Mesenchymal stem cell (in vitro differentiated cells and primary cell): ENCODE measurements around the gene PANK1.
A peak's percentile ranks its signal among the peaks of the same experiment; 100 is the strongest.

Experiments used
- DNase-seq: peaks from one replicate; pipeline ENCODE4 v3.0.0-alpha.2; 2013
- H2AFZ ChIP-seq: one replicate; pipeline ENCODE4 v1.6.1; 2013; ENCODE audit warnings: low read depth, mild to moderate bottlenecking, control low read depth, inconsistent platforms, low read length, moderate library complexity
- H2AK5ac ChIP-seq: 2 replicates; pipeline ENCODE4 v1.6.1; 2013; ENCODE audit warnings: low read length, moderate library complexity, mild to moderate bottlenecking, inconsistent platforms; ENCODE audit not compliant: severe bottlenecking
- H2BK120ac ChIP-seq: one replicate; pipeline ENCODE4 v1.6.1; 2013; ENCODE audit warnings: low read depth, mild to moderate bottlenecking, inconsistent platforms, low read length, moderate library complexity
- H2BK12ac ChIP-seq, 2 experiments: one replicate each; pipeline ENCODE4 v1.6.1; 2013; ENCODE audit warnings: inconsistent platforms in 2 of 2, low read length in 2 of 2, mild to moderate bottlenecking in 2 of 2, moderate library complexity in 2 of 2, control low read depth in 1 of 2
- H2BK15ac ChIP-seq: one replicate; pipeline ENCODE4 v1.6.1; 2013; ENCODE audit warnings: mild to moderate bottlenecking, low read depth, inconsistent platforms; ENCODE audit not compliant: poor library complexity, severe bottlenecking
- H2BK5ac ChIP-seq: 2 replicates; pipeline ENCODE4 v1.6.1; 2013; ENCODE audit warnings: low read depth, mild to moderate bottlenecking, low read length, control low read depth, inconsistent platforms; ENCODE audit not compliant: poor library complexity, severe bottlenecking
- H3K14ac ChIP-seq, 2 experiments: one replicate each; pipeline ENCODE4 v1.6.1; 2013; ENCODE audit warnings: inconsistent platforms in 2 of 2, low read length in 2 of 2, control low read depth in 1 of 2, mild to moderate bottlenecking in 1 of 2, moderate library complexity in 1 of 2
- H3K18ac ChIP-seq, 2 experiments: one replicate each; pipeline ENCODE4 v1.6.1; 2013; ENCODE audit warnings: inconsistent platforms in 2 of 2, low read length in 2 of 2, control low read depth in 1 of 2, low read depth in 1 of 2, mild to moderate bottlenecking in 1 of 2
- H3K23ac ChIP-seq, 2 experiments: one replicate each; pipeline ENCODE4 v1.6.1; 2013; ENCODE audit warnings: inconsistent platforms in 2 of 2, low read length in 2 of 2, mild to moderate bottlenecking in 2 of 2, moderate library complexity in 2 of 2, control low read depth in 1 of 2
- H3K27ac ChIP-seq: 2 replicates; pipeline ENCODE4 v1.5.1; 2013; ENCODE audit warnings: mild to moderate bottlenecking, moderate library complexity, low read length, control low read depth, inconsistent platforms; ENCODE audit not compliant: poor library complexity, severe bottlenecking
- H3K27me3 ChIP-seq, 2 experiments: 2 replicates each; pipeline versions ENCODE4 v1.6.1 to v1.7.0; 2013; ENCODE audit warnings: low read length in 2 of 2, mild to moderate bottlenecking in 2 of 2, moderate library complexity in 2 of 2, control low read depth in 1 of 2, inconsistent platforms in 1 of 2; ENCODE audit not compliant: control insufficient read depth in 1 of 2, insufficient read depth in 1 of 2
- H3K36me3 ChIP-seq, 2 experiments: 2 replicates each; pipeline versions ENCODE4 v1.6.1 to v1.7.0; 2013; ENCODE audit warnings: low read length in 2 of 2, control low read depth in 1 of 2, inconsistent platforms in 1 of 2, low read depth in 1 of 2, mild to moderate bottlenecking in 1 of 2; ENCODE audit not compliant: insufficient read depth in 2 of 2, control insufficient read depth in 1 of 2
- H3K4ac ChIP-seq, 2 experiments: one replicate each; pipeline ENCODE4 v1.6.1; 2013; ENCODE audit warnings: inconsistent platforms in 2 of 2, low read length in 2 of 2, mild to moderate bottlenecking in 2 of 2, moderate library complexity in 2 of 2, control low read depth in 1 of 2, low read depth in 1 of 2
- H3K4me1 ChIP-seq: 2 replicates; pipeline ENCODE4 v1.6.1; 2013; ENCODE audit warnings: low read depth, low read length, control low read depth; ENCODE audit not compliant: control insufficient read depth, insufficient read depth
- H3K4me2 ChIP-seq: 2 replicates; pipeline ENCODE4 v1.6.1; 2013; ENCODE audit warnings: low read length, mild to moderate bottlenecking, inconsistent platforms; ENCODE audit not compliant: poor library complexity, severe bottlenecking
- H3K4me3 ChIP-seq, 2 experiments: 2 replicates each; pipeline versions ENCODE4 v1.5.1 to v1.7.0; 2013; ENCODE audit warnings: low read length in 2 of 2, mild to moderate bottlenecking in 2 of 2, control low read depth in 1 of 2, low read depth in 1 of 2; ENCODE audit not compliant: insufficient read depth in 1 of 2
- H3K79me1 ChIP-seq: replicated peaks from 2 replicates; pipeline ENCODE4 v1.6.1; 2013; ENCODE audit warnings: mild to moderate bottlenecking, control low read depth, low read length, inconsistent platforms; ENCODE audit not compliant: poor library complexity, severe bottlenecking
- H3K9ac ChIP-seq: 2 replicates; pipeline ENCODE4 v1.7.0; 2013; ENCODE audit warnings: mild to moderate bottlenecking, low read length, moderate library complexity
- H3K9me3 ChIP-seq: 2 replicates; pipeline ENCODE4 v1.7.0; 2013; ENCODE audit warnings: mild to moderate bottlenecking, low read length; ENCODE audit not compliant: control insufficient read depth
- H4K8ac ChIP-seq: one replicate; pipeline ENCODE4 v1.6.1; 2013; ENCODE audit warnings: inconsistent platforms, mild to moderate bottlenecking, low read length, moderate library complexity
- H4K91ac ChIP-seq: one replicate; pipeline ENCODE4 v1.6.1; 2013; ENCODE audit warnings: mild to moderate bottlenecking, low read length, inconsistent platforms
- WGBS: methylation state at CpG from one replicate; pipeline ENCODE4 v1.1.7; 2013; ENCODE audit warnings: mixed read lengths; 5-methylcytosine and 5-hydroxymethylcytosine counted together

The PANK1 gene

GRCh38 chr10:89582022-89582421, 63.0 kb downstream of the PANK1 start:
- Histone ChIP-seq H3K36me3 (no peaks in the 10 kb centered on the region), H3K4me3 (no peak overlapping the region), H2AFZ (no peak overlapping the region), H4K91ac (no peak overlapping the region), H3K4ac (no peak overlapping the region), H3K23ac (no peak overlapping the region), H3K27ac (no peak overlapping the region), H2BK5ac (no peak overlapping the region), H4K8ac (no peak overlapping the region), H3K9ac (no peak overlapping the region), H3K9me3 (no peaks in the 10 kb centered on the region), H3K27me3 (no peaks in the 10 kb centered on the region), H2BK12ac (no peak overlapping the region), H3K4me2 (no peak overlapping the region), H3K79me1 (no peaks in the 10 kb centered on the region), H2AK5ac (no peak overlapping the region), H3K18ac (no peak overlapping the region), H2BK15ac (no peak overlapping the region), H3K14ac (no peak overlapping the region), H3K4me1 (no peaks in the 10 kb centered on the region), H2BK120ac (no peak overlapping the region)
- no peak for DNase-seq
- no CpG with 5 or more reads among the region's 1 CpG for WGBS

GRCh38 chr10:89580243-89580642, 64.8 kb downstream of the PANK1 start:
- Histone ChIP-seq H3K18ac (no peak overlapping the region), H3K4me2 (no peak overlapping the region), H2AFZ (no peak overlapping the region), H2BK12ac (no peak overlapping the region), H2BK5ac (no peak overlapping the region), H3K23ac (no peak overlapping the region), H3K79me1 (no peaks in the 10 kb centered on the region), H2BK15ac (no peak overlapping the region), H2AK5ac (no peak overlapping the region), H4K8ac (no peak overlapping the region), H3K27ac (no peak overlapping the region), H2BK120ac (no peak overlapping the region), H3K36me3 (no peaks in the 10 kb centered on the region), H3K4me1 (no peaks in the 10 kb centered on the region), H3K9ac (no peak overlapping the region), H3K9me3 (peaks cover 5% of the 10 kb centered on the region), H3K14ac (no peak overlapping the region), H3K27me3 (no peaks in the 10 kb centered on the region), H3K4me3 (no peak overlapping the region), H3K4ac (no peak overlapping the region), H4K91ac (no peak overlapping the region)
- 96% methylated on average over 4 of the region's 4 CpGs for WGBS
- DNase-seq: peak; percentile 32

GRCh38 chr10:89576696-89577095, 68.3 kb downstream of the PANK1 start:
- DNase-seq: no peak
- no peak overlapping the region for H3K4ac ChIP-seq
- no peak overlapping the region for H3K9ac ChIP-seq
- H3K14ac ChIP-seq: no peak overlapping the region
- no peak overlapping the region for H3K23ac ChIP-seq
- H2BK15ac ChIP-seq: no peak overlapping the region
- no peak overlapping the region for H2BK5ac ChIP-seq
- no peak overlapping the region for H2BK120ac ChIP-seq
- no peak overlapping the region for H4K8ac ChIP-seq
- no peak overlapping the region for H3K18ac ChIP-seq
- no peaks in the 10 kb centered on the region for H3K79me1 ChIP-seq
- H3K4me2 ChIP-seq: no peak overlapping the region
- H4K91ac ChIP-seq: no peak overlapping the region
- H2BK12ac ChIP-seq: no peak overlapping the region
- H3K4me1 ChIP-seq: no peaks in the 10 kb centered on the region
- no peak overlapping the region for H3K27ac ChIP-seq
- 95% methylated on average over 2 of the region's 2 CpGs for WGBS
- H3K36me3 ChIP-seq: no peaks in the 10 kb centered on the region
- H3K4me3 ChIP-seq: no peak overlapping the region
- H2AFZ ChIP-seq: no peak overlapping the region
- H3K9me3 ChIP-seq: peaks cover 5% of the 10 kb centered on the region
- no peak overlapping the region for H2AK5ac ChIP-seq
- no peaks in the 10 kb centered on the region for H3K27me3 ChIP-seq

- no peak overlapping the region for H3K4ac ChIP-seq
- peaks cover 5% of the 10 kb centered on the region for H3K9me3 ChIP-seq
- H3K23ac ChIP-seq: no peak overlapping the region
- no peak overlapping the region for H4K8ac ChIP-seq
- no peaks in the 10 kb centered on the region for H3K27me3 ChIP-seq
- no peaks in the 10 kb centered on the region for H3K79me1 ChIP-seq
- no peak overlapping the region for H2AK5ac ChIP-seq
- no peak for DNase-seq
- no peak overlapping the region for H2BK5ac ChIP-seq
- no peak overlapping the region for H2BK12ac ChIP-seq
- H3K4me2 ChIP-seq: no peak overlapping the region
- H3K4me3 ChIP-seq: no peak overlapping the region
- H2BK120ac ChIP-seq: no peak overlapping the region
- H3K14ac ChIP-seq: no peak overlapping the region
- WGBS: 93% methylated on average over 3 of the region's 3 CpGs
- H3K36me3 ChIP-seq: no peaks in the 10 kb centered on the region
- H3K18ac ChIP-seq: no peak overlapping the region
- no peak overlapping the region for H2AFZ ChIP-seq
- no peak overlapping the region for H3K27ac ChIP-seq
- H3K4me1 ChIP-seq: no peaks in the 10 kb centered on the region
- no peak overlapping the region for H4K91ac ChIP-seq
- H3K9ac ChIP-seq: no peak overlapping the region
- no peak overlapping the region for H2BK15ac ChIP-seq
Measured at GRCh38 chr10:89576022-89576421, 69.0 kb downstream of the PANK1 start.
